Panc1 (cell line): ENCODE data around the gene MGAT1.

Source experiments
- CTCF ChIP-seq: fragments of 450-650 bp; IDR thresholded peaks from 2 replicates; pipeline ENCODE4 v1.5.1; 2017; ENCODE audit warnings: mild to moderate bottlenecking
- POLR2AphosphoS5 ChIP-seq: IDR thresholded peaks from 2 replicates; pipeline ENCODE4 v1.6.1; 2012; ENCODE audit warnings: mild to moderate bottlenecking, low read depth, low read length, moderate library complexity
- REST ChIP-seq, 2 experiments: IDR thresholded peaks; 2 replicates each; pipeline ENCODE4 v1.6.1; 2011 to 2012; ENCODE audit warnings: low read depth in 2 of 2, control low read depth in 1 of 2, low read length in 1 of 2, mild to moderate bottlenecking in 1 of 2, moderate library complexity in 1 of 2; ENCODE audit not compliant: insufficient read depth in 1 of 2
- TCF7L2 ChIP-seq: IDR thresholded peaks from 2 replicates; pipeline ENCODE4 v1.6.1; 2011; ENCODE audit warnings: mild to moderate bottlenecking, low read depth, low read length, inconsistent platforms

GRCh38 chr5:180808461-180809000 is 5.9 kb upstream of the MGAT1 start:
- TF ChIP-seq POLR2AphosphoS5 (no peak), CTCF (no peak), REST (IDR thresholded peaks at IDR 0.05; ENCODE audit: insufficient read depth in 1 of 2, low read depth in 2 of 2, low read length in 1 of 2) (no peak), TCF7L2 (no peak)
